NB4 (cell line): ENCODE data around the gene CELSR1.

Experiments used
- MYC ChIP-seq: IDR thresholded peaks from 2 replicates; pipeline ENCODE4 v1.6.1; 2011; ENCODE audit warnings: low read depth, low read length
- POLR2A ChIP-seq: IDR thresholded peaks from 2 replicates; pipeline ENCODE4 v1.6.1; 2011; ENCODE audit warnings: mild to moderate bottlenecking; ENCODE audit not compliant: insufficient read length; ENCODE audit errors: extremely low read depth
- TF ChIP-seq, protein P1 (sequence below): IDR thresholded peaks from one replicate; pipeline ENCODE4 v1.5.1; 2012; ENCODE audit warnings: low read depth, low read length

DNA sequence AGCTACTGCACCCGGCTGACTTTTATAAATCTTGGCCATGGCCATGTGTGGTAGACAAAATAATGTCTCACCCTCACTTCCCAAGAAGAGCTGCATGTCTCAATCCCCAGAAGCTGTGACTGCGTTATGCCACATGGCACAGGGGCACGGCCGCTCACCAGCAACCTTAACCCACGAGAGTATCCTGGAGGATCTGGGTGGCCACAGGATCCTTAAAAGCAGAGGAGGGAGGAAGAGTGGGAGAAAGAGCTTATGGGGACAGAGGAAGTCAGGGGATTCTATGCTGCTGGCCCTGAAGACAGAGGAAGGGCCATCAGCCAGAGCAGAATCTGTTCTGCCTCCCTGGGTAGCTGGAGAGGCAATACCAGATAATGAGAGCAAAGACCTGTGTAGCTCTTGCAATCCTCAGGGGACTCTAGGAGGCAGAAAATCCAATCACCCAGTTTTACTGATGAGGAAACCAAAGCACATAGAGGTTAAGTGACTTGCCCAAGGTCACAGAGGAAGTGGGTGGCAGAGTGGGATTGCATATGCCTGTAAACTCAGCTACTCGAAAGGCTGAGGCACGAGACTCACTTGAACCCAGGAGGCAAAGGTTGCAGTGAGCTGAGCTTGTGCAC is 55.3 kb downstream of the CELSR1 start:
- TF ChIP-seq, protein P1, sequence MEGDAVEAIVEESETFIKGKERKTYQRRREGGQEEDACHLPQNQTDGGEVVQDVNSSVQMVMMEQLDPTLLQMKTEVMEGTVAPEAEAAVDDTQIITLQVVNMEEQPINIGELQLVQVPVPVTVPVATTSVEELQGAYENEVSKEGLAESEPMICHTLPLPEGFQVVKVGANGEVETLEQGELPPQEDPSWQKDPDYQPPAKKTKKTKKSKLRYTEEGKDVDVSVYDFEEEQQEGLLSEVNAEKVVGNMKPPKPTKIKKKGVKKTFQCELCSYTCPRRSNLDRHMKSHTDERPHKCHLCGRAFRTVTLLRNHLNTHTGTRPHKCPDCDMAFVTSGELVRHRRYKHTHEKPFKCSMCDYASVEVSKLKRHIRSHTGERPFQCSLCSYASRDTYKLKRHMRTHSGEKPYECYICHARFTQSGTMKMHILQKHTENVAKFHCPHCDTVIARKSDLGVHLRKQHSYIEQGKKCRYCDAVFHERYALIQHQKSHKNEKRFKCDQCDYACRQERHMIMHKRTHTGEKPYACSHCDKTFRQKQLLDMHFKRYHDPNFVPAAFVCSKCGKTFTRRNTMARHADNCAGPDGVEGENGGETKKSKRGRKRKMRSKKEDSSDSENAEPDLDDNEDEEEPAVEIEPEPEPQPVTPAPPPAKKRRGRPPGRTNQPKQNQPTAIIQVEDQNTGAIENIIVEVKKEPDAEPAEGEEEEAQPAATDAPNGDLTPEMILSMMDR = no peak
- no peak for TF ChIP-seq POLR2A
- TF ChIP-seq MYC = no peak
